GM21723 (cell line): ENCODE measurements around the gene KHNYN.

Experiments
- ATAC-seq: cut with Tn5 transposase; IDR thresholded peaks from one replicate; pipeline ENCODE4 v1.9.1; 2021; ENCODE audit warnings: mild to moderate bottlenecking, moderate library complexity; ENCODE audit not compliant: unreplicated experiment

The KHNYN gene

DNA sequence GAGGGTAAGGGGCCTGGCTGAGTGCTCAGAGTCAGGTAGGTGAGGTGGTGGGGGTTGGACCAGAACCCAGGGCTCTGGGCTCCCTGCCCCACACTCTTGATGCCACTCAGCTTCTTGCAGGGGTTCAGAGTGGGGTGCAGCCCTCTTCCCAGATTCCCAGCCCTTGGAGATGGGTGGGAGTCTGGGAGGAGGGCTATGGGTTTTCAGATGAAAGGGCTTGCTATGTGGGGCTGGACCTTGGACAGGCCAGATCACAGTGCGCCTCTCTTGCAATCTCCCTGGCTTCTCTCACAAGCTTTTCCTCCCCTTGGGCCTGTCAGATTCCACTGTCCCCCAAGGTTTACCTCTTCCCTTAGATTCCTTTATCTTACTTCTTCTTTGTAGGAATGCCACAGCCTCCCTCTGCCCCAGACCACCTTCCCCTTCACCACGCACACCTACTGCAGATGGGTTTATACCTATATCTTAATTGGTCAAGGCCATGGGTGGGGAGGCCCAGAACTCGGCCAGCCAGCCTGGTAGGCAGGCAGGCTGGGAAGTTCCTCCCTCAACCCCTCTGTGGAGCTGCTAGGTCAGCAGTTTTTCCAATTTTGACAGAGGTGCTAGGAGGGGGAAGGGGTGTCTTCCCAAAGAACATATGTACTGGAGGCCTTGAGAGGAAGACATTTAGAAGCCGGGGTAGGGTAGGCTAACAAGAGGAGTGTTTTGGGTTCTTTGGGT, 29.6 kb upstream of the KHNYN start:
- no peak for ATAC-seq

DNA sequence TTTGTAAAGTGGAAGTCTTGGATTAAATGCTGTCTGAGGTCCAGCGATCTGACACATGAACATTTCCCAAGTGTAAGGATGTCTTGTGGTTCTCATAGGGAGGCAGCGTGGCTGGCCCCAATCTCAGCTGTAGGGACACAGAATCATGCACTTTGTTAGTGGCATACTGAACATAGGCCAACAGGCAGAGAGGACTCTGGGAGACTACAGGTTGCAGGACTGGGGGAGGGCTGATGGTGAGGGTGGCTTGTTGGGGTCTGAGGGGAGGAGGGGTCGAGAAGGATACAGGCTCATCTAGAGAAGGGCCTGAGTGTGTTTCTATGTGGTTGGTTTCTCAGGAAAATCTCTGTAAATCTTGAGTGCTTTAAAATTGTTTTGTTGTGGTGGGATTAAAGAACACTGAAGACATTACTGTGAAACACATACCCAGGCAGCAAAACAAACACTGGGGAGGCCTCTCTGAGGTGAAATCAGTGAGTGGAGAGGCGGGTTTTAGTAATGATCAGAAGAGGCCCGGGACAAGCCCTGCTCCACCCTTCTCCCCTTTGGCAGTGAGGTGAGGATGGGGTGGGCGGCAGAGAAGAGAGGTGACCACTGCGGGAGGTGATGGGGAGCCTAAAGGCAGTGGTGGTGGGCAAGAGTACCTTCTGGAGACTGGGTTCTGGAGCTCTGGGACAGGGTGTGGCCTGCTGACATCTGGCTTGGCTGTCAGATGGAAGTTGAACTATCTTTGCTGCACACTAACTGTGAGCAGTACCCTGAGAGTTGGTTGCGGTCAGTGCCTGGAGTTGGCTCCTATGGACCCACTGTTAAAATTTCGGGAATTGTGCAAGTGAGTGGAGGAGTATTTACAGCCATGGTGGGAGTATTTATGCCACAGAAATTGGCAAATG, 27.7 kb upstream of the KHNYN start:
- no peak for ATAC-seq

DNA sequence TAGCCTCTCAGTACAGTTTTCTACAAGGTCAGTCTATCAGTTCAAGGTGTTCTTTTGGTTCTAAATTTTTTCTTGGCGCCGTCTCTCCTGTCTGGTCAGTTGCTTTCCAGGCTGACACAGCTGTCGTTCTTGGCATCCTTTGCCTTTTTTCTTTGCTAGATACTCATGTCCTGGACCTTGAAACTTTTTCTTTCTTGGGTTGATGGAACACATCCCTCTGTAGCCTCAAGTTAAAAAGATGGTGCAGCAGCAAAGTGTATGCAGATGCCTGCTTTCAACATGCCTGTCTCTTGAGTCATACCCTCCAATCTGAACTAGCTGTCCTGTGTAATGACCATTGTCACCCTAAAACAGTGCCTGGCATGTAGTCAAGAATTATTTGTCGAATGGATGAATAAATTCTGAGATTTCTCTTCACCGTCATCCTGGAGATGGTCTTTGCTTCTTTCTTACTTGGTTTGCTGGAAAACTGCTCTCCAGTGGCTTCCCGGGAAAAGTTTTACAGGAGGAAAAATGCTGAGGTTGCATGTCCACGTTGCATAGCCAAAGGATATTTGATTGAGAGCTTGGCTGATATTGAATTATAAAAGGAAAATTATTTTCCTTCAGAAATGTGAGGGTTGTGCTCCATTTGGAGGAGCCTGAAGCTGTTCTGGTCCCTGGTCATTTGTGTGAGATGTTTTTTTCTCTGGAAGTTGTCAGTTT, 26.3 kb upstream of the KHNYN start:
- ATAC-seq, result no peak

DNA sequence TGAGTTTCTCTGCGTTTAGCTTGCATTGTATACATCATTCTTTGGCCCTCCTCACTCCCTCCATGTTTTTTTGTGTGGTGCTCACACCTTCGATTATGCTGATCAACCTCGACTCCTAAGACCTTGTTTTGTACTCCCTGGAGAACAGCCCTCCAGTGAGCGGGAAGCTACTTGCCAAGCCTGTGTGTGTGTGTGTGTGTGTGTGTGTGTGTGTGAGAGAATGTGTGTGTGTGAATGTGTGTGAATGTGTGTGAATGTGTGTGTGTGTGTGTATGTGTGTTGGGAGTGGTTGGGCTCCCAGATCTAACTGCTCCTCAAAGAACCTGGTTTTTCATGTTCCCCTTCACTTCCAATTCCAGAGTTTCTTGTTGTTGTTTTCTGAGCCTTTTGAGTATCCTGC, 24.9 kb upstream of the KHNYN start:
- no peak for ATAC-seq

DNA sequence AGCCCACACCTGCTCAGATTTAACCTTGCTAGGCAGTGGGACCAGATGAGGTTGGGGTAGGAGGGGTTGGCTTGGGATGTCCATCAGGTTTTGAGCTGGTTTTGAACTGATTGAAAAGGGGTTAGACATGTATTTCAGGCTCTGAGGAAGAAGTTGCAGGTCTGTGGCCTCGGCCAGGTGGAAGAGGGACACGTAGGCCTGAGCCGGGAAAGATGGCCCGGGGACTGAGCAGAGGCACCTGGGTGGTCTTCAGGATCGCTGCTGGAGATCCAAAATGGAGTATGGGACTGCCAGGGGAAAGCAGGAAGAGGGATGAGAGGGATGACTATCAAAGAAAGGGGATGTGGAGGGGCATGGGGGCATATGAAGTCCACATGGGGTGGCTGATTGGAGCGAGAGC, 23.3 kb upstream of the KHNYN start:
- ATAC-seq, result no peak

DNA sequence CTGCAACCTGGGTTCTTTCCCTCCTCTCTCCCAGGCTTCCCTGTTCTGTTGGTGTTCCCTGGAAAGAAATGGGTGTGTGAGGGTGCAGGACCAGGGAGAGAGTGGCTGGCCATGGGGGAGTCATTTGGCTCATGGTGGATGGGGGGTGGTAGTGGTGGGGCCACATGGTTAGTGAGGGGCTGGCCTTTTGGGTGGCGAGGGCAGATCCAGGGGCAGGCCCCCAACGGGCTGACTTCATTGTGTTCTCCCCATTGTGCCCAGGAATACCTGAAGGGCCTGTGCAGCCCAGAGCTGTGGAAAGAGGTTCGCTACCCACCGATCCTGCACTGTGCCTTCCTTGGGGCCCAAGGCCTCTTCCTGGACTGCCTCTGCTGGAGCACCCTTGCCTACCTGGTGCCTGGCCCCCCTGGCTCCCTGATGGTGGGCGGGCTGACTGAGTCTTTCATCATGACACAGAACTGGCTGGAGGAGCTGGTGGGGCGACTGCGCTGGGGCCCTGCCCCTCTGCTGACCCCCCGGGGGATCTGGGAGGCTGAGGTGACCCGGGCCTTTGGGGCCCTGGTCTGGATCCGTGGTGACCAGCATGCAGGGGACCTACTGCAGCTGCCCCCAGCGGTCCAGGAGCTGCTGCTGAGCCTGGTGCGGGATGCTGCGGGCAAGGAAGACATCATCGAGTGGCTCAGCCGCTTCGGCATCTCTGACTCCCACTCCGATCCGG, 22.0 kb upstream of the KHNYN start:
- no peak for ATAC-seq

DNA sequence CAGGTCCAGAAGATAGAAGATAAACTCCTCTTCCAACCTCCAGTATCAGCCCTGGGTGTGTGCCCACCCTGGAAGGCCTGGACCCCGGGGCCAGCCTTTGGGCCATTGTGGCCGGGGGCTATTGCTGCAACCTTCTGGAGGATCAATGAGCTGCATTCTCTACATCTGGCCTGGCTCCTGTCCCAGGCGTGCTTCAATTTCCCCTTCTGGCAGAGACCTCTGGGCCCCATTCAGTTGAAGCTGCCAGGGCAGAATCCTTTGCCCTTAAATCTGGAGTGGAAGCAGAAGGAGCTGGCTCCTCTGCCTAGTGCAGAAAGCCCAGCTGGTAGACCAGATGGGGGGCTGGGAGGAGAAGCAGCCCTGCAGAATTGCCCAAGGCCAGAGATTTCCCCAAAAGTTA, 21.0 kb upstream of the KHNYN start:
- ATAC-seq, result no peak

DNA sequence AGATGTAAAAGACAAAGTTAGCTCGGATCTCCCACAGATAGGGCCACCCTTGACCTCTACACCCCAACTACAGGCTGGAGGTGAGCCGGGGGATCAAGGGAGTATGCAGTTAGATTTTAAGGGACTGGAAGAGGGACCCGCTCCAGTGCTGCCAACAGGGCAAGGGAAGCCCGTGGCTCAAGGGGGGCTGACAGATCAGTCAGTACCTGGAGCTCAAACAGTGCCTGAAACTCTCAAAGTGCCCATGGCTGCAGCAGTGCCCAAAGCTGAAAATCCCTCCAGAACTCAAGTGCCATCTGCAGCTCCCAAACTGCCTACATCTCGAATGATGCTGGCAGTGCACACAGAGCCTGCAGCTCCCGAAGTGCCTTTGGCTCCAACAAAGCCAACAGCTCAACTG, 20.6 kb upstream of the KHNYN start:
- no peak for ATAC-seq

DNA sequence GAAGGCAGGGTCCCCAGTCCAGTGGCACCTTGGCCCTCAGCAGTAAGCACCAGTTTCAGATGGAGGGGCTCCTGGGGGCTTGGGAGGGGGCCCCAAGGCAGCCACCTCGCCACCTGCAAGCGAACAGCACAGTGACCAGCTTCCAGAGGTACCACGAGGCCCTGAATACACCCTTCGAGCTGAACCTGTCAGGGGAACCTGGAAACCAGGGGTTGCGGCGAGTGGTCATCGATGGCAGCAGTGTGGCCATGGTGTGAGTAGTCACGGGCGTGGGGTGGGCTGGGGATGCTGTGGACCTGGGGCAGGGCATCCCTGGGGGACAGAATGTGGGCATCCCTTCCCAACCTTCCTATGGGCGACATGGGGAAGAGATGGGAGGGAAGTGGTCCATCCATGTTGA, 19.8 kb upstream of the KHNYN start:
- ATAC-seq, result no peak

DNA sequence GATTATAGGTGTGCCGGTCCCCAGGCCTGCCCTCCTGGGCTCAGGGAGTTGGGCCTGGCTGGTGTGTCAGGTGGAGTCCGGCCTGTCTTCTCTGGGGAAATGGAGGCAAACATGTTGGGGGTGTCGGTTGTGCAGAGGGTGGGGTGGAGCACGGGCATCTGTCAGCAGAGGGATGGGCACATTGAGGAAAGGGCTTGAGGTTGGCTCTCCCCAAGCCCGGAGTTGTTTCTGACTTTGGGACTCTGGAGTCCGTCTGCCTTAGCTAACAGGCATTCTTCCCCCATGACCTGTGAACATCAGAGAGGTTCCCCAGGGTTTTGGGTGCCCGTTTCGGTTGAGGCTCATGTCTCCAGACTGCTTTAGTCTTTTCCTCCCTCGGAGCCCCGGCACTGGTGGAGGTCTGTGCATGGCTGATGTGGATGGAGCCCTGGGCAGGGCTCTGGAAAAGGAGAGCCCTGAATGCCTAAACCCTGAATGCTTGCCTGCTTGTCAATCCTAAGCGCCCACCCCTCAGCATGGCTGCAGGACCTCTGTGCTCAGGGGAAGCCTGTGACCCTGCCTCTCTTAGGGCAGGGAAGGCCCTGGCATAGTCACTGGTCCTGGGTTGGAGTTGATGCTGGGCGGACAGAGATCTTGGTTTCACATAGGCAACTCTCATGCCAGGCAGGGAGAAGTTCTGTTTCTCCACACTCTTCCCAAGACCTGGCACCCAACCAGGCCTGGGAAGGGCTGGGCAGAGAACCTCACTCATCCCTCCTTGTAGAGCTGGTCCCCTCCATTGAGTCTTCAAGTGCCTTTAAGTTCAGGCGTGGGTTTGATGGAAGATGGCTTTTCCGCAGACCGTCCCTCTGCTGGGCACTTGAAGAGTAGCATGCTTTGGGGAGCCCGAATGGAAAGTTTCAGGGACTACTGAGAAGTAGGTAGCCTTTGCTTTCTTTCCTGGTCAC, 18.0 kb upstream of the KHNYN start:
- ATAC-seq, result no peak

DNA sequence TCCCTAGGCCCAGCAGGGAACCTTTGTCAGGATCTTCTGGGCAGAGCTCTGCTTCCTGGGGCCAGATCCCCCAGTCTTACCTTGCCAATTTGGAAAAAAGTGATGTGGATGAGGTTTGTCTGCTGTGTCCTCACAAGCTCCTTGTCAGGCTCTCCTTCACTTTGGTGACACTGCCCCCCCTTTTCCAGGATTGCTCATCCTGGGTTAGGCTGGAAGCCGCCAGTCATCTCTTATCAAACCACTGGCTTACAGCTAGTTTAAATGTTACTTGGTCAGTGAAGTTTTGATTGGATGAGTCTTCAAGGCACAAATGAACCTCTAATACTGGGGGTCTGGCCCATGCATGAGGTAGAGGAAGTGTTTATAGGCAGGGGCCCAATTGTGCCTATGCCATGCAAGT, 15.7 kb upstream of the KHNYN start:
- ATAC-seq, result no peak

DNA sequence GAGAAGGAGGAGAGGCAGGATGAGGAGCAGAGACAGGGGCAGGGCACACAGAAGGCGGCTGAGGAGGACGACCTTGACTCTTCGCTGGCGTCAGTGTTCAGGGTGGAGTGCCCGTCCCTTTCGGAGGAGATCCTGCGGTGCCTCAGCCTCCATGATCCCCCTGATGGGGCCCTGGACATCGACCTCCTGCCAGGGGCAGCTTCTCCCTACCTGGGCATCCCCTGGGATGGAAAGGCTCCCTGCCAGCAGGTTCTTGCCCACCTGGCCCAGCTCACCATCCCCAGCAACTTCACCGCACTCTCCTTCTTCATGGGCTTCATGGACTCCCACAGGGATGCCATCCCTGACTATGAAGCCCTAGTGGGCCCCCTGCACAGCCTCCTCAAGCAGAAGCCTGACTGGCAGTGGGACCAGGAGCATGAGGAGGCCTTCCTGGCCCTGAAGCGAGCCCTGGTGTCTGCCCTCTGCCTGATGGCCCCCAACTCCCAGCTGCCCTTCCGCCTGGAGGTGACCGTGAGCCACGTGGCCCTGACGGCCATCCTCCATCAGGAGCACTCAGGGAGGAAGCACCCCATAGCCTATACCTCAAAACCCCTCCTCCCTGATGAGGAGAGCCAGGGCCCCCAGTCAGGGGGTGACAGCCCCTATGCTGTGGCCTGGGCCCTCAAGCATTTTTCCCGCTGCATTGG, 14.9 kb upstream of the KHNYN start:
- no peak for ATAC-seq

DNA sequence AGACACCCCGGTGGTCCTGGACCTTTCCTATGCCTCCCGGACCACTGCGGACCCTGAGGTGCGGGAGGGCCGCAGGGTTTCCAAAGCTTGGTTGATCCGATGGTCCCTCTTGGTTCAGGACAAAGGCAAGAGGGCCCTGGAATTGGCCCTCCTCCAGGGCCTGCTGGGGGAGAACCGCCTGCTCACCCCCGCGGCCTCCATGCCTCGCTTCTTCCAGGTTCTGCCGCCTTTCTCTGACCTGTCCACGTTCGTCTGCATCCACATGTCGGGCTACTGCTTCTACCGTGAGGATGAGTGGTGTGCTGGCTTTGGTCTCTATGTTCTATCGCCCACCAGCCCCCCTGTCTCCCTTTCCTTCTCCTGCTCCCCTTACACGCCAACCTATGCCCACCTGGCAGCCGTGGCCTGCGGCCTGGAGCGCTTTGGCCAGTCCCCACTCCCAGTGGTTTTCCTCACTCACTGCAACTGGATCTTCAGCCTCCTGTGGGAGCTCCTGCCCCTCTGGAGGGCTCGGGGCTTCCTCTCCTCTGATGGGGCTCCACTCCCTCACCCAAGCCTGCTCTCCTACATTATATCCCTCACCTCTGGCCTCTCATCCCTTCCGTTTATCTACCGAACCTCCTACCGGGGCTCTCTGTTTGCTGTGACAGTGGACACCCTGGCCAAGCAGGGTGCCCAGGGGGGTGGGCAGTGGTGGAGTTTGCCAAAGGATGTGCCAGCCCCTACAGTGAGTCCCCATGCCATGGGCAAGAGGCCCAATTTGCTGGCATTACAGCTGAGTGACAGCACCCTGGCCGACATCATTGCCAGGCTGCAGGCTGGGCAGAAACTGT, 14.1 kb upstream of the KHNYN start:
- no peak for ATAC-seq

DNA sequence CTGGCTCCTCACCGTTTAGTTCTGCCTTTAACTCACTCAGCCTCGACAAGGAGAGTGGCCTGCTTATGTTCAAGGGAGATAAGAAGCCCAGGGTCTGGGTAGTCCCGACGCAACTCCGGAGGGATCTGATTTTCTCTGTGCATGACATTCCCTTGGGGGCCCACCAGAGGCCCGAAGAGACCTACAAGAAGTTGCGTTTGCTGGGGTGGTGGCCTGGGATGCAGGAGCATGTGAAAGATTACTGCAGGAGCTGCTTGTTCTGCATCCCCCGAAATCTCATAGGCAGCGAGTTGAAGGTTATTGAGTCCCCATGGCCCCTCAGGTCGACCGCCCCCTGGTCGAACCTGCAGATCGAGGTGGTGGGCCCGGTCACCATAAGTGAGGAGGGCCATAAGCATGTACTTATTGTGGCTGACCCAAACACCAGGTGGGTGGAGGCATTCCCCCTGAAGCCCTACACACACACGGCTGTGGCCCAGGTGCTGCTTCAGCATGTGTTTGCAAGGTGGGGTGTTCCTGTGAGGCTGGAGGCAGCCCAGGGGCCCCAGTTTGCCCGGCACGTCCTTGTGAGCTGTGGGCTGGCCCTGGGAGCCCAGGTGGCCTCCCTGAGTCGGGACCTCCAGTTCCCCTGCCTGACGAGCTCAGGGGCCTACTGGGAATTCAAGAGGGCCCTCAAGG, 13.4 kb upstream of the KHNYN start:
- ATAC-seq, result no peak

DNA sequence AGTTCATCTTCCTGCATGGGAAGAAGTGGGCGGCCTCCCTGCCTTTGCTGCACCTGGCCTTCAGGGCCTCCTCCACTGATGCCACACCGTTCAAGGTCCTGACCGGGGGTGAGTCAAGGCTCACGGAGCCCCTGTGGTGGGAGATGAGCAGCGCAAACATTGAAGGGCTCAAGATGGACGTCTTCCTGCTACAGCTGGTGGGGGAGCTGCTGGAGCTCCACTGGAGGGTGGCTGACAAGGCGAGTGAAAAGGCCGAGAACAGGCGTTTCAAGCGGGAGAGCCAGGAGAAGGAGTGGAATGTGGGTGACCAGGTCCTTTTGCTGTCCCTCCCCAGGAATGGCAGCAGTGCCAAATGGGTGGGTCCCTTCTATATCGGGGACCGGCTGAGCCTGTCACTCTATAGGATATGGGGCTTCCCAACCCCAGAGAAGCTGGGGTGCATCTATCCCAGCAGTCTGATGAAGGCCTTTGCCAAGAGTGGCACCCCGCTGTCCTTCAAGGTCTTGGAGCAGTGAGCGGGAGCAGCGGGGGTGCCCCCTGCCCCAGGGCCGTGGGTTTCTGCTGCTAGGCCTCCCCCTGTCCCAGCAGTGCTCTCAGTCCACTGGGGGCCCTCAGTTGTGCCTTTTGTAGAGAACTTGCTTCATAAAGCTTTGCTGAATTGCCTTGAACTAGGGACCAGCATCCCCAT, 12.7 kb upstream of the KHNYN start:
- ATAC-seq, result no peak

DNA sequence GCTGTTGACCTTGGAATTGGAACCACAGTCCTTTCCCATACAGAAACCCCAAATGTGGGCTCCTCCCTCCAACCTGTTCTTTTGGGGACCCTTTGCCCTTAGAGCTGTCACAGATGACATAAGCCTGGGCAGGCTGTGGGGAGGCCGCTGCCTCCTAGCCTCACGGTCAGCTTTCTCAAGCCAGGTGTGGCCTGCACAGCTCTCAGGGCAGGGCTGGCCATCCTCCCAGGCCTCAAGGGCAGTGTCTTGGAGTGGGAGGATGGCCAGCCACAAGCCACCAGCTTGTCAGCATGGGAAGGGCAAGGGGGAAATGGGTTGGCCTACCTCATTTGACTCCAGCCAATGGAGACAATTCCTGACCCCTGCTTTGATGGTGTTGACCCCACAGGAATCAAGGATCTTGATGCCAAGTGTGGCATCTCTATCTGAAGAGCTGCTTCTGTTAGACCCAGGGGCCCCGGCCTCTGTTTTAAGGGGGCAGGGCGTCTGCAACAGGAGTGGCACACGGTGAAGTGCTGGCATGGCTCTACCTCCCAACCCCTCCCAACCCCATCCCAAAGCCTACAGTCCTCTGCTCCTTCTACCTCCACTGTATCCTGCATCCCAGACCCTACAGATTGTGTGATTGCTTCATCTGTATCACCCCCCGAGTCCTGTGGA, 11.8 kb upstream of the KHNYN start:
- no peak for ATAC-seq

DNA sequence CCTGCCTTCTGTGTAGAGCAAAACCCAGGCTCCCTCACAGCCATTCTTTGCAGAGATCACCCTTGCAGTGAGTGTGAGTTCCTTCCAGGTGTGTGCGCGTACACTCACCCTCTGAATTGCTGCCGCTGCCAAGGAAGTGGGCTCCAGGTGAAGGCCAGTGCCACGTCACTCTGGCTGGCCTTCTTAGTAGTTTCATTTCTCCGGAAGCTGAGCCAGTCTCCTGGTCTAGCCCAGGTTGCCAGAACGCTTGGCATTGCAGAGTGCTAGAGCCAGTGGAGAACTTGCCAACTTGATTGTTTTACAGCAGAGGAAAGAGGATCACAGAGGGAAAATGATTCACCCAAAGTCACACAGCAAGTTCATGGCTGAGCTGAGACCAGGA, 11.3 kb upstream of the KHNYN start:
- no peak for ATAC-seq
